GM21576 (cell line): ENCODE data around the gene SLC6A1.

ENCODE experiments used
- ATAC-seq: cut with Tn5 transposase; IDR thresholded peaks from one replicate; pipeline ENCODE4 v1.9.1; 2021; ENCODE audit warnings: mild to moderate bottlenecking, moderate library complexity; ENCODE audit not compliant: unreplicated experiment

Gene SLC6A1

GRCh38 chr3:10992943-10993728 lies 588 bp downstream of the SLC6A1 start:
- no peak for ATAC-seq

- no peak for ATAC-seq
These were observed 1.1 kb downstream of the SLC6A1 start for GRCh38 chr3:10993729-10994065.

- no peak for ATAC-seq
These were observed 1.8 kb downstream of the SLC6A1 start for GRCh38 chr3:10994306-10994705.

- ATAC-seq: no peak
These were observed 3.3 kb downstream of the SLC6A1 start for GRCh38 chr3:10995871-10996270.

- no peak for ATAC-seq
These were observed 3.9 kb downstream of the SLC6A1 start for GRCh38 chr3:10996345-10997013.

GRCh38 chr3:10997196-10997595 lies 4.6 kb downstream of the SLC6A1 start:
- no peak for ATAC-seq

- no peak for ATAC-seq
These were observed 6.0 kb downstream of the SLC6A1 start for GRCh38 chr3:10998542-10998941.

GRCh38 chr3:10999221-11000107 lies 6.9 kb downstream of the SLC6A1 start:
- no peak for ATAC-seq

GRCh38 chr3:11000528-11000927 lies 8.0 kb downstream of the SLC6A1 start:
- no peak for ATAC-seq

GRCh38 chr3:11001020-11001657 lies 8.6 kb downstream of the SLC6A1 start:
- no peak for ATAC-seq

GRCh38 chr3:11001658-11002021 lies 9.1 kb downstream of the SLC6A1 start:
- no peak for ATAC-seq

GRCh38 chr3:11002371-11002807 lies 9.8 kb downstream of the SLC6A1 start:
- ATAC-seq: no peak

GRCh38 chr3:11004563-11004962 lies 12.0 kb downstream of the SLC6A1 start:
- no peak for ATAC-seq

- ATAC-seq: no peak
These were observed 13.2 kb downstream of the SLC6A1 start for GRCh38 chr3:11005686-11006256.

GRCh38 chr3:11006986-11007933 lies 14.7 kb downstream of the SLC6A1 start:
- no peak for ATAC-seq

GRCh38 chr3:11009898-11010297 lies 17.4 kb downstream of the SLC6A1 start:
- ATAC-seq: no peak

- no peak for ATAC-seq
These were observed 18.0 kb downstream of the SLC6A1 start for GRCh38 chr3:11010426-11011165.

GRCh38 chr3:11014253-11014652 lies 21.7 kb downstream of the SLC6A1 start:
- ATAC-seq: no peak

- no peak for ATAC-seq
These were observed 22.2 kb downstream of the SLC6A1 start for GRCh38 chr3:11014752-11015151.
